Body of pancreas (tissue), 4 donors: ENCODE measurements around the gene MTM1. TPM values are rescaled to one million over a fixed set of nuclear protein-coding genes. Genes with fewer than 3 reads are reported as not detected.

ENCODE experiments used
- ATAC-seq: fragments of 150-250 bp; one replicate; pipeline ENCODE4 v1.9.1; 2016
- DNase-seq, 4 donors: peaks; one replicate each; pipeline ENCODE4 v3.0.0-alpha.2; 2019
- H3K27ac ChIP-seq, 4 donors: fragments of 200-600 bp; sonication (generic); 1 replicate in 3 of 4; 2 replicates in 1 of 4; pipeline versions ENCODE4 v1.5.1 to v1.6.1; 2016 to 2019; ENCODE audit warnings: mild to moderate bottlenecking in 1 of 4, mixed read lengths in 1 of 4, moderate library complexity in 1 of 4
- H3K27me3 ChIP-seq, 2 donors: fragments of 200-600 bp; sonication (generic); one replicate each; pipeline ENCODE4 v1.6.0; 2016; ENCODE audit warnings: mild to moderate bottlenecking in 1 of 2
- H3K36me3 ChIP-seq, 2 donors: fragments of 200-600 bp; sonication (generic); replicated peaks in 1 of 2; 2 replicates each; pipeline ENCODE4 v1.5.1; 2016; ENCODE audit warnings: low read depth in 2 of 2; ENCODE audit not compliant: insufficient read depth in 1 of 2
- H3K4me1 ChIP-seq: fragments of 200-600 bp; sonication (generic); one replicate; pipeline ENCODE4 v1.6.0; 2016
- H3K4me3 ChIP-seq, 2 donors: fragments of 200-600 bp; sonication (generic); 1 replicate in 1 of 2; 2 replicates in 1 of 2; pipeline ENCODE4 v1.5.1; 2016 to 2019
- H3K9me3 ChIP-seq, 3 donors: fragments of 200-600 bp; sonication (generic); 1 replicate in 2 of 3; 2 replicates in 1 of 3; pipeline ENCODE4 v1.5.1; 2016
- CTCF ChIP-seq, 7 experiments: fragments of 450-650 bp in 4 of 7; fragments of 200-600 bp in 3 of 7; sonication (generic) in 3 of 7; IDR thresholded peaks; one replicate each; pipeline ENCODE4 v1.5.1; 2016 to 2019; ENCODE audit warnings: antibody characterized with exemption in 7 of 7
- POLR2A ChIP-seq, 3 donors: fragments of 450-650 bp; IDR thresholded peaks; one replicate each; pipeline ENCODE4 v1.6.1; 2016; ENCODE audit warnings: antibody characterized with exemption in 3 of 3, mild to moderate bottlenecking in 2 of 3
- WGBS, 2 donors: methylation state at CpG; one replicate each; pipeline ENCODE4 v1.1.5; 2017; 5-methylcytosine and 5-hydroxymethylcytosine counted together
- intact Hi-C: fragments of 100-400 bp; cut with DNase I; formaldehyde crosslinking; loops from one replicate; pipeline ENCODE4 v1.15.1; 2023
- total RNA-seq, 2 donors: library from RNA; depleted of rRNA; stranded (reverse); fragments of >200 nt; gene quantifications; one replicate each; pipeline ENCODE4 v1.1.0, GENCODE V29; 2016

Gene MTM1
- total RNA-seq, 2 donors from 2014 or later = 5.3 to 5.4 TPM

- H3K36me3 ChIP-seq = no peaks in the 10 kb centered on the region
- no peaks in the 10 kb centered on the region for H3K9me3 ChIP-seq
- H3K4me3 ChIP-seq = no peak overlapping the region
- DNase-seq = peak in 1 of 4 donors; percentile 43
- no peak overlapping the region for H3K27ac ChIP-seq
- TF ChIP-seq CTCF (IDR thresholded peaks at IDR 0.05) (peak; percentile 22 to 40 (median 29)), POLR2A (IDR thresholded peaks at IDR 0.05) (no peak)
- WGBS, 2 donors = 69 to 79% methylated on average over 8 of the region's 8 CpGs
- intact Hi-C loops = no loop called here
- no peaks in the 10 kb centered on the region for H3K27me3 ChIP-seq
- no peaks in the 10 kb centered on the region for H3K4me1 ChIP-seq
- ATAC-seq = no peak
These were observed 19.4 kb downstream of the MTM1 start for GRCh38 chrX:150587585-150588503.

GRCh38 chrX:150594584-150594983 is 26.2 kb downstream of the MTM1 start:
- no peak for ATAC-seq
- Histone ChIP-seq H3K27me3 (no peaks in the 10 kb centered on the region), H3K9me3 (no peaks in the 10 kb centered on the region), H3K4me1 (no peaks in the 10 kb centered on the region), H3K36me3 (no peaks in the 10 kb centered on the region), H3K27ac (no peak overlapping the region), H3K4me3 (no peak overlapping the region)
- WGBS, 2 donors = 75 to 92% methylated on average over 1 of the region's 1 CpG
- TF ChIP-seq POLR2A (IDR thresholded peaks at IDR 0.05) = no peak
- no peak for TF ChIP-seq CTCF (IDR thresholded peaks at IDR 0.05)
- no peak for DNase-seq
- intact Hi-C loops = no loop called here

GRCh38 chrX:150599226-150599625 is 30.8 kb downstream of the MTM1 start:
- 83 to 90% methylated on average over 1 of the region's 1 CpG for WGBS, 2 donors
- Histone ChIP-seq H3K4me3 (no peak overlapping the region), H3K27me3 (no peaks in the 10 kb centered on the region), H3K27ac (no peak overlapping the region), H3K36me3 (no peaks in the 10 kb centered on the region), H3K4me1 (no peaks in the 10 kb centered on the region), H3K9me3 (no peaks in the 10 kb centered on the region)
- intact Hi-C loops = no loop called here
- DNase-seq (no peak), ATAC-seq (no peak)
- TF ChIP-seq CTCF (IDR thresholded peaks at IDR 0.05) = no peak
- no peak for TF ChIP-seq POLR2A (IDR thresholded peaks at IDR 0.05)

GRCh38 chrX:150602296-150602695 is 33.9 kb downstream of the MTM1 start:
- no peaks in the 10 kb centered on the region for H3K9me3 ChIP-seq
- no peak for DNase-seq
- intact Hi-C loops = no loop called here
- no peak overlapping the region for H3K4me3 ChIP-seq
- ATAC-seq = no peak
- no peaks in the 10 kb centered on the region for H3K36me3 ChIP-seq
- no peaks in the 10 kb centered on the region for H3K4me1 ChIP-seq
- H3K27ac ChIP-seq = no peak overlapping the region
- no peaks in the 10 kb centered on the region for H3K27me3 ChIP-seq
- no peak for TF ChIP-seq CTCF (IDR thresholded peaks at IDR 0.05)
- no peak for TF ChIP-seq POLR2A (IDR thresholded peaks at IDR 0.05)

GRCh38 chrX:150602743-150603142 is 34.3 kb downstream of the MTM1 start:
- no peaks in the 10 kb centered on the region for H3K4me1 ChIP-seq
- H3K36me3 ChIP-seq = no peaks in the 10 kb centered on the region
- DNase-seq (no peak), ATAC-seq (no peak)
- intact Hi-C loops = no loop called here
- WGBS, 2 donors = 83 to 94% methylated on average over 3 of the region's 3 CpGs
- H3K27ac ChIP-seq = no peak overlapping the region
- H3K27me3 ChIP-seq = no peaks in the 10 kb centered on the region
- H3K4me3 ChIP-seq = no peak overlapping the region
- TF ChIP-seq POLR2A (IDR thresholded peaks at IDR 0.05) (no peak), CTCF (IDR thresholded peaks at IDR 0.05) (no peak)
- H3K9me3 ChIP-seq = no peaks in the 10 kb centered on the region
